SK-N-SH (cell line): Measurements from ENCODE around the gene HECW1. TPM values are rescaled to one million over a fixed set of nuclear protein-coding genes. Genes with fewer than 3 reads are reported as not detected.

Experiments used
- CTCF ChIA-PET: fragments of 300-600, 350-600 bp; formaldehyde crosslinking; extraction: SDS; loops from one replicate; lab custom pipeline; 2021; lab: Yijun Ruan, JAX
- POLR2A ChIA-PET: fragments of 350-600 bp; sonication (Branson Sonifier 250); formaldehyde crosslinking; extraction: SDS; loops from one replicate; lab custom pipeline; 2020; ENCODE audit warnings: antibody characterized with exemption, inconsistent platforms; lab: Yijun Ruan, JAX
- DNase-seq: peaks from one replicate; pipeline ENCODE4 v3.0.0; 2012
- H2AFZ ChIP-seq: fragments of 200-600 bp; sonication (generic); 2 replicates; pipeline ENCODE4 v1.8.1; 2016; ENCODE audit warnings: antibody characterized with exemption, mild to moderate bottlenecking, low read depth
- H3F3A ChIP-seq: fragments of 200-600 bp; sonication (generic); replicated peaks from 2 replicates; pipeline ENCODE3; 2016; ENCODE audit warnings: antibody characterized with exemption, mild to moderate bottlenecking; ENCODE audit not compliant: insufficient read depth
- H3K27ac ChIP-seq, 2 experiments: fragments of 200-500 bp in 1 of 2; fragments of 200-600 bp in 1 of 2; sonication (Bioruptor generic) in 1 of 2; sonication (generic), shearing (Covaris generic) in 1 of 2; 2 replicates each; pipeline versions ENCODE4 v1.5.1 to v1.6.1; 2014 to 2016; ENCODE audit warnings: low read depth in 2 of 2, inconsistent platforms in 1 of 2, low read length in 1 of 2, mild to moderate bottlenecking in 1 of 2, mixed read lengths in 1 of 2
- H3K27me3 ChIP-seq: fragments of 200-600 bp; sonication (generic), shearing (Covaris generic); 2 replicates; pipeline ENCODE4 v1.6.1; 2016; ENCODE audit warnings: mixed run types; ENCODE audit not compliant: insufficient read depth
- H3K36me3 ChIP-seq, 2 experiments: fragments of 200-500 bp in 1 of 2; fragments of 200-600 bp in 1 of 2; sonication (Bioruptor generic) in 1 of 2; sonication (generic) in 1 of 2; replicated peaks in 1 of 2; 2 replicates each; pipeline versions ENCODE3 to v1.5.1; 2014 to 2016; ENCODE audit warnings: low read length in 1 of 2, mild to moderate bottlenecking in 1 of 2; ENCODE audit not compliant: insufficient read depth in 2 of 2, control insufficient read depth in 1 of 2
- H3K4me1 ChIP-seq, 2 experiments: fragments of 200-500 bp in 1 of 2; fragments of 200-600 bp in 1 of 2; sonication (Bioruptor generic) in 1 of 2; sonication (generic), shearing (Covaris generic) in 1 of 2; 2 replicates each; pipeline versions ENCODE4 v1.5.1 to v1.6.1; 2014 to 2016; ENCODE audit warnings: low read depth in 1 of 2, low read length in 1 of 2, mixed run types in 1 of 2; ENCODE audit not compliant: insufficient read depth in 2 of 2, control insufficient read depth in 1 of 2
- H3K4me2 ChIP-seq: fragments of 200-600 bp; sonication (generic), shearing (Covaris generic); 2 replicates; pipeline ENCODE4 v1.6.1; 2017; ENCODE audit warnings: mixed run types
- H3K4me3 ChIP-seq, 2 experiments: fragments of 200-500 bp in 1 of 2; fragments of 200-600 bp in 1 of 2; sonication (Bioruptor generic) in 1 of 2; sonication (generic), shearing (Covaris generic) in 1 of 2; 2 replicates each; pipeline versions ENCODE4 v1.5.1 to v1.8.1; 2014 to 2016; ENCODE audit warnings: low read depth in 2 of 2, inconsistent platforms in 1 of 2, low read length in 1 of 2, mild to moderate bottlenecking in 1 of 2, mixed read lengths in 1 of 2, moderate library complexity in 1 of 2
- H3K79me2 ChIP-seq: fragments of 200-600 bp; sonication (generic); 2 replicates; pipeline ENCODE4 v1.8.1; 2017; ENCODE audit warnings: mild to moderate bottlenecking; ENCODE audit not compliant: insufficient read depth
- H3K9ac ChIP-seq: fragments of 200-600 bp; sonication (generic); 2 replicates; pipeline ENCODE4 v1.6.1; 2017; ENCODE audit warnings: mixed run types
- H3K9me2 ChIP-seq: fragments of 200-600 bp; sonication (generic); 2 replicates; pipeline ENCODE4 v1.6.1; 2017; ENCODE audit warnings: mixed run types
- H3K9me3 ChIP-seq: fragments of 200-600 bp; sonication (generic); 2 replicates; pipeline ENCODE4 v1.6.1; 2017; ENCODE audit warnings: mixed run types, mild to moderate bottlenecking, moderate library complexity
- H4K20me1 ChIP-seq: fragments of 200-600 bp; sonication (generic); 2 replicates; pipeline ENCODE4 v1.6.1; 2017; ENCODE audit warnings: mild to moderate bottlenecking, mixed run types; ENCODE audit not compliant: insufficient read depth
- CTCF ChIP-seq: fragments of 200-600 bp; sonication (generic); IDR thresholded peaks from 2 replicates; pipeline ENCODE4 v1.6.1; 2017; ENCODE audit warnings: antibody characterized with exemption, mild to moderate bottlenecking, moderate library complexity
- EZH2phosphoT487 ChIP-seq: fragments of 200-600 bp; sonication (generic); IDR thresholded peaks from 2 replicates; pipeline ENCODE4 v1.6.1; 2017; ENCODE audit warnings: low read depth, mixed run types, mild to moderate bottlenecking, antibody characterized with exemption, moderate library complexity, borderline replicate concordance
- FOXJ3 ChIP-seq: sonication (generic); formaldehyde crosslinking; IDR thresholded peaks from 2 replicates; pipeline ENCODE4 v1.5.1; 2020; ENCODE audit warnings: mild to moderate bottlenecking, missing genetic modification reagents
- FOXM1 ChIP-seq: IDR thresholded peaks from 2 replicates; pipeline ENCODE4 v1.4.0; 2012; ENCODE audit warnings: low read depth, mild to moderate bottlenecking
- GABPA ChIP-seq: IDR thresholded peaks from 2 replicates; pipeline ENCODE4 v1.4.0; 2012; ENCODE audit warnings: low read depth, mild to moderate bottlenecking
- JUND ChIP-seq: IDR thresholded peaks from 2 replicates; pipeline ENCODE4 v1.4.0; 2012
- MAX ChIP-seq: IDR thresholded peaks from 2 replicates; pipeline ENCODE4 v1.4.0; 2012; ENCODE audit warnings: low read depth
- MEF2A ChIP-seq: IDR thresholded peaks from 2 replicates; pipeline ENCODE4 v1.4.0; 2012; ENCODE audit warnings: low read depth, borderline replicate concordance
- MXI1 ChIP-seq: IDR thresholded peaks from 2 replicates; pipeline ENCODE4 v1.6.1; 2012; ENCODE audit warnings: mild to moderate bottlenecking, low read depth, low read length, improper control_type of control experiment
- POLR2AphosphoS5 ChIP-seq: IDR thresholded peaks from 2 replicates; pipeline ENCODE4 v1.6.1; 2012; ENCODE audit warnings: low read depth, low read length
- RCOR1 ChIP-seq: fragments of 150-350 bp; IDR thresholded peaks from 2 replicates; pipeline ENCODE4 v1.6.1; 2017; ENCODE audit warnings: antibody characterized with exemption, low read length
- SIN3A ChIP-seq: IDR thresholded peaks from 2 replicates; pipeline ENCODE4 v1.6.1; 2012; ENCODE audit warnings: low read depth, mild to moderate bottlenecking, low read length, moderate library complexity, borderline replicate concordance
- TAF1 ChIP-seq: IDR thresholded peaks from 2 replicates; pipeline ENCODE4 v1.6.1; 2012; ENCODE audit warnings: low read depth, mild to moderate bottlenecking, low read length, moderate library complexity, borderline replicate concordance
- TCF12 ChIP-seq: IDR thresholded peaks from 2 replicates; pipeline ENCODE4 v1.4.0; 2012
- TEAD4 ChIP-seq: IDR thresholded peaks from 2 replicates; pipeline ENCODE4 v1.4.0; 2012; ENCODE audit warnings: mild to moderate bottlenecking, borderline replicate concordance; ENCODE audit not compliant: insufficient read depth
- USF1 ChIP-seq: IDR thresholded peaks from 2 replicates; pipeline ENCODE4 v1.4.0; 2012; ENCODE audit warnings: low read depth, borderline replicate concordance
- YY1 ChIP-seq: IDR thresholded peaks from 2 replicates; pipeline ENCODE4 v1.4.0; 2012; ENCODE audit warnings: low read depth, mild to moderate bottlenecking
- ZBTB33 ChIP-seq: IDR thresholded peaks from 2 replicates; pipeline ENCODE4 v1.4.0; 2012; ENCODE audit warnings: low read depth, borderline replicate concordance
- WGBS: methylation state at CpG from one replicate; pipeline ENCODE4 v1.1.6; 2017; ENCODE audit warnings: low lambda C conversion rate; 5-methylcytosine and 5-hydroxymethylcytosine counted together
- polyA plus RNA-seq, 3 experiments: library from polyadenylated mRNA; depleted of rRNA; stranded (reverse); fragments of >200 nt; gene quantifications; 2 replicates each; pipeline ENCODE4 v1.2.3, GENCODE V29; 2012
- TF ChIP-seq, protein P1 (sequence below): IDR thresholded peaks from 2 replicates; pipeline ENCODE4 v1.6.1; 2012; ENCODE audit warnings: mild to moderate bottlenecking, low read depth, low read length, moderate library complexity
- TF ChIP-seq, protein P2 (sequence below): IDR thresholded peaks from 2 replicates; pipeline ENCODE4; 2012

Gene HECW1
- polyA plus RNA-seq, 1 of the 3 experiments (the other 2 are of a cell fraction): not detected

DNA sequence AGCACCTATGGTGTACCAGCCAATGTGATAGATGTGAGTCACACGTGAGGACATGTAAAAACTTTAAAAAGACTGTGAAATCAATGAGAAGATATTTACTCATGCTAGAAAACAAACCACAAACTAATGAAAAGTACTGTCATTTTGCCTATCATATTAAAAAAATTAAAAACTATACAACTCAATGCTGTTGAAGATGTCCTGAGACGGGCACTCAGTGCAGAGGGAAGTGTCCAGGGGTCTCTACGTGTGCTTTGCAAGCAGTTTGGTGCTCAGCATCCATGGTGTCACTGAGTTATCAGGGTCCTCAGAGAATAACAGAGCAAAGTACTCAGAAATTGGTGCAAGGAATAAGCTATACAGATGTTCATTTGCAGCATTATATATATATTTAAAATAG is 162.3 kb downstream of the HECW1 start:
- POLR2A ChIA-PET: no interaction called here
- H4K20me1 ChIP-seq: no peaks in the 10 kb centered on the region
- WGBS: 35% methylated on average over 3 of the region's 3 CpGs
- no peak overlapping the region for H3K9ac ChIP-seq
- peaks cover 0 to 11% of the 10 kb centered on the region in 2 experiments; a peak in 1 of 4 replicates for H3K4me1 ChIP-seq
- CTCF ChIA-PET: interaction anchor here (1.2 kb wide), 1 partner anchor 13 kb away, joined by 4 read pairs; no protein-coding TSS in a partner anchor
- no peaks in the 10 kb centered on the region; the same call in 1 of the 2 replicates for H3K27me3 ChIP-seq
- no peak overlapping the region for H3K27ac ChIP-seq
- H3K4me2 ChIP-seq: no peak overlapping the region
- no peaks in the 10 kb centered on the region for H3K36me3 ChIP-seq
- no peaks in the 10 kb centered on the region for H3F3A ChIP-seq
- no peak overlapping the region for H2AFZ ChIP-seq
- H3K9me3 ChIP-seq: peaks cover 6% of the 10 kb centered on the region; the same call in 1 of the 2 replicates
- H3K4me3 ChIP-seq: no peak overlapping the region
- no peak for DNase-seq
- no peaks in the 10 kb centered on the region for H3K9me2 ChIP-seq
- H3K79me2 ChIP-seq: no peaks in the 10 kb centered on the region
- TF ChIP-seq USF1 (no peak), TEAD4 (no peak), MXI1 (no peak), EZH2phosphoT487 (no peak), ZBTB33 (no peak), FOXJ3 (no peak), MAX (no peak), MEF2A (no peak), YY1 (no peak), RCOR1 (no peak), CTCF (no peak), JUND (no peak), TCF12 (no peak), POLR2AphosphoS5 (no peak), TAF1 (no peak), FOXM1 (no peak), SIN3A (no peak), GABPA (no peak)
- TF ChIP-seq, protein P1, sequence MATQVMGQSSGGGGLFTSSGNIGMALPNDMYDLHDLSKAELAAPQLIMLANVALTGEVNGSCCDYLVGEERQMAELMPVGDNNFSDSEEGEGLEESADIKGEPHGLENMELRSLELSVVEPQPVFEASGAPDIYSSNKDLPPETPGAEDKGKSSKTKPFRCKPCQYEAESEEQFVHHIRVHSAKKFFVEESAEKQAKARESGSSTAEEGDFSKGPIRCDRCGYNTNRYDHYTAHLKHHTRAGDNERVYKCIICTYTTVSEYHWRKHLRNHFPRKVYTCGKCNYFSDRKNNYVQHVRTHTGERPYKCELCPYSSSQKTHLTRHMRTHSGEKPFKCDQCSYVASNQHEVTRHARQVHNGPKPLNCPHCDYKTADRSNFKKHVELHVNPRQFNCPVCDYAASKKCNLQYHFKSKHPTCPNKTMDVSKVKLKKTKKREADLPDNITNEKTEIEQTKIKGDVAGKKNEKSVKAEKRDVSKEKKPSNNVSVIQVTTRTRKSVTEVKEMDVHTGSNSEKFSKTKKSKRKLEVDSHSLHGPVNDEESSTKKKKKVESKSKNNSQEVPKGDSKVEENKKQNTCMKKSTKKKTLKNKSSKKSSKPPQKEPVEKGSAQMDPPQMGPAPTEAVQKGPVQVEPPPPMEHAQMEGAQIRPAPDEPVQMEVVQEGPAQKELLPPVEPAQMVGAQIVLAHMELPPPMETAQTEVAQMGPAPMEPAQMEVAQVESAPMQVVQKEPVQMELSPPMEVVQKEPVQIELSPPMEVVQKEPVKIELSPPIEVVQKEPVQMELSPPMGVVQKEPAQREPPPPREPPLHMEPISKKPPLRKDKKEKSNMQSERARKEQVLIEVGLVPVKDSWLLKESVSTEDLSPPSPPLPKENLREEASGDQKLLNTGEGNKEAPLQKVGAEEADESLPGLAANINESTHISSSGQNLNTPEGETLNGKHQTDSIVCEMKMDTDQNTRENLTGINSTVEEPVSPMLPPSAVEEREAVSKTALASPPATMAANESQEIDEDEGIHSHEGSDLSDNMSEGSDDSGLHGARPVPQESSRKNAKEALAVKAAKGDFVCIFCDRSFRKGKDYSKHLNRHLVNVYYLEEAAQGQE: no peak
- TF ChIP-seq, protein P2, sequence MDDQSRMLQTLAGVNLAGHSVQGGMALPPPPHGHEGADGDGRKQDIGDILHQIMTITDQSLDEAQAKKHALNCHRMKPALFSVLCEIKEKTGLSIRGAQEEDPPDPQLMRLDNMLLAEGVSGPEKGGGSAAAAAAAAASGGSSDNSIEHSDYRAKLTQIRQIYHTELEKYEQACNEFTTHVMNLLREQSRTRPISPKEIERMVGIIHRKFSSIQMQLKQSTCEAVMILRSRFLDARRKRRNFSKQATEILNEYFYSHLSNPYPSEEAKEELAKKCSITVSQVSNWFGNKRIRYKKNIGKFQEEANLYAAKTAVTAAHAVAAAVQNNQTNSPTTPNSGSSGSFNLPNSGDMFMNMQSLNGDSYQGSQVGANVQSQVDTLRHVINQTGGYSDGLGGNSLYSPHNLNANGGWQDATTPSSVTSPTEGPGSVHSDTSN: no peak
